Measurements from ENCODE around the gene DNAJB9.

The DNAJB9 gene

DNA sequence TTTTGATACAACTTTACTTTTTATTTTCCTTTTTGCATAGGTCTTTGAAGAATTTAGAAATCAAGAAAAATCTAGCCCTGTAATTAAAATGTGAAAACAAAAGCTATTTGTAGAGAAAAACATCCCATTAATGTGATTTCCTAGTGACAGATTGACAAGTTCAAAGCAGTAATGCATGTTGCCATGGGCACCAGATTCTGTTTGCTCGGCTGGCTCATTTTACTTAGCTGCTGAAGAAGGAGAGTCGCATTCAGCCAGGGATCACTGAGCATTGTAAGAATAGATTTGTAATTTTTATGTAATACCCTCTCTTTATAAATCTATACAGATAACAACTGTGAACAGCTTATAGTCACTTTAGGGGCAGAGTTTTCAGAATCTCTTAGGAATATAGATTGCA lies 28.5 kb downstream of the DNAJB9 start:
- TF ChIP-seq TAF1 (IDR thresholded peaks at IDR 0.05; ENCODE audit: borderline replicate concordance, low read depth, low read length) (no peak), POLR2A (IDR thresholded peaks at IDR 0.05; ENCODE audit: low read depth, low read length) (no peak), POLR2AphosphoS5 (IDR thresholded peaks at IDR 0.05; ENCODE audit: low read depth, low read length) (no peak)
- no peak for DNase-seq (ENCODE audit: insufficient read length)
- no peak for FAIRE-seq

GRCh38 chr7:108598914-108599580 lies 29.4 kb downstream of the DNAJB9 start:
- TF ChIP-seq TAF1 (IDR thresholded peaks at IDR 0.05; ENCODE audit: borderline replicate concordance, low read depth, low read length) (no peak), POLR2AphosphoS5 (IDR thresholded peaks at IDR 0.05; ENCODE audit: low read depth, low read length) (no peak), POLR2A (IDR thresholded peaks at IDR 0.05; ENCODE audit: low read depth, low read length) (no peak)
- DNase-seq (ENCODE audit: insufficient read length) (no peak), FAIRE-seq (no peak)

DNA sequence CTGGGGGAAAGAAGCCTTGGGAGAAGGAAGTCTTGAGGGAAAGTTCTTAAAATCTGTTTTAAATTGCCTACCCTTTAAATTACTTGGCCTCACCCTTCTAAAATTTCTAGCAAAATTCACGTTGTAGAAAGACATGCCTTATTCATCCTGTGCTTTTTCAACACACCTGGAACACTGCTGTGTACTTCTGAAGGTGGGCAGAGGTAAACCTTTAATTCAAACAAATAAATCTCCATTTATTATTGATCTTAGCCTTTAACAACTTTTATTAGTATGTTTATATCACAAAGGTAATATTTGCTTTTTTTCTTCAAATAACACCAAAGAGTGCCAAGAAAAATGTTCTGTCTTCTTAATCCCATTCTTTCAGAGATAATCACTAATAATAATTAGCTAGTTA lies 30.7 kb downstream of the DNAJB9 start:
- TF ChIP-seq TAF1 (IDR thresholded peaks at IDR 0.05; ENCODE audit: borderline replicate concordance, low read depth, low read length) (no peak), POLR2A (IDR thresholded peaks at IDR 0.05; ENCODE audit: low read depth, low read length) (no peak), POLR2AphosphoS5 (IDR thresholded peaks at IDR 0.05; ENCODE audit: low read depth, low read length) (no peak)
- no peak for FAIRE-seq
- DNase-seq (ENCODE audit: insufficient read length): no peak

DNA sequence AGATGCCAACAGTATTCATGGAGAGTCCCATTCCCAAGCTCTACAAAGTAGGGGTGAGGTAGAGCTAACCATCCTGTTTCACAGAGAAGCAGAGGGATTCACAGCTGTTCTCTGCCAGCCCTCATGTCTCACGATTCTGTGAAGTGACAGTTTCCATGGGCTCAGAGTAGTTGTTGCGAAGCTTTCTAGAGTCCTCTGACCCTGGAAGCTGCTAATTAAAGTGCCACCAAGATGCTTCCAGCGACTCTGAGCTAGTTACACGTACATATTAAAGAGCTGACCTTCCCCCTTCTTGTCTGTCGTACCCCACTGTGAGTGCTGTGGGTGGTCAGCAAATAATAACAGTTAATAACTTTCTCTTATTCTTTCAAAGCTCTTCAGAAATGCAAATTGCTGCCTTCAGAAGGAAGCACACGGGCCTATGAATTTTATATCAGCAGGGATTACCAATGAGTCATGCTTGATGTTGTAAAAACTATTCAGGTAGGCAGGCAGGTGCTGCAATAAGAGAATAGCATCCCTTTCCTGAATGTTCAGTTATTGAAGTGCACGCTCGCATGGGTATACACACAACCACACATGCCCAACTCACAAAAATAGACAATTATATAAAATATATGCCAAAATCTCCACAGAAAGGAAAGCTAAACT lies 34.1 kb downstream of the DNAJB9 start:
- DNase-seq (ENCODE audit: insufficient read length) (no peak), FAIRE-seq (no peak)
- no peak for TF ChIP-seq TAF1 (IDR thresholded peaks at IDR 0.05; ENCODE audit: borderline replicate concordance, low read depth, low read length)
- no peak for TF ChIP-seq POLR2A (IDR thresholded peaks at IDR 0.05; ENCODE audit: low read depth, low read length)
- TF ChIP-seq POLR2AphosphoS5 (IDR thresholded peaks at IDR 0.05; ENCODE audit: low read depth, low read length): no peak

GRCh38 chr7:108604307-108605077 lies 34.8 kb downstream of the DNAJB9 start:
- TF ChIP-seq TAF1 (IDR thresholded peaks at IDR 0.05; ENCODE audit: borderline replicate concordance, low read depth, low read length): no peak
- FAIRE-seq (no peak), DNase-seq (ENCODE audit: insufficient read length) (no peak)

- no peak for FAIRE-seq
- TF ChIP-seq POLR2AphosphoS5 (IDR thresholded peaks at IDR 0.05; ENCODE audit: low read depth, low read length) (no peak), POLR2A (IDR thresholded peaks at IDR 0.05; ENCODE audit: low read depth, low read length) (no peak), TAF1 (IDR thresholded peaks at IDR 0.05; ENCODE audit: borderline replicate concordance, low read depth, low read length) (no peak)
- no peak for DNase-seq (ENCODE audit: insufficient read length)
Measured at GRCh38 chr7:108605559-108606201, 36.0 kb downstream of the DNAJB9 start.

GRCh38 chr7:108609643-108610042 lies 40.0 kb downstream of the DNAJB9 start:
- TF ChIP-seq POLR2AphosphoS5 (IDR thresholded peaks at IDR 0.05; ENCODE audit: low read depth, low read length) (no peak), POLR2A (IDR thresholded peaks at IDR 0.05; ENCODE audit: low read depth, low read length) (no peak), TAF1 (IDR thresholded peaks at IDR 0.05; ENCODE audit: borderline replicate concordance, low read depth, low read length) (no peak)
- DNase-seq (ENCODE audit: insufficient read length) (no peak), FAIRE-seq (no peak)

DNA sequence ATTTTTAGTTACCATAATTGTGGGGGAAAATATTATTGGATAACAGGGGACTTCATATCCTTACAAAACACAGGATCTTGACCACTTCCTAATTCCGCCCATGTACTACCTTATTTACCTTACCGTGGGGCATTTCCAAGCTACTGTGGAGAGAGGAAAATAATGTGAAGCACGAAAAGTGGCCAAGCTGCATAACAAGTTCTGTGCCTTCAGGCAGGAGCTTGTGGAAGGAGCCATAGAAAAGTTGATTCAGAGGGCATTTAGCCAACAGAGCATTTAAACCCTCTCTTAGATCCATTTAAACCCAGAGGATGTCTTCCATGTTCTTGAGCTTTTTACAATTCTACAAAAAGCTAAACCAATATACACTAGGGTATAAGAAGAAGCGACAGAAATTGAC lies 41.6 kb downstream of the DNAJB9 start:
- DNase-seq (ENCODE audit: insufficient read length) (no peak), FAIRE-seq (no peak)
- TF ChIP-seq POLR2A (IDR thresholded peaks at IDR 0.05; ENCODE audit: low read depth, low read length) (no peak), TAF1 (IDR thresholded peaks at IDR 0.05; ENCODE audit: borderline replicate concordance, low read depth, low read length) (no peak)

GRCh38 chr7:108613147-108613948 lies 43.7 kb downstream of the DNAJB9 start:
- FAIRE-seq (no peak), DNase-seq (ENCODE audit: insufficient read length) (no peak)
- TF ChIP-seq POLR2A (IDR thresholded peaks at IDR 0.05; ENCODE audit: low read depth, low read length): no peak
- TF ChIP-seq POLR2AphosphoS5 (IDR thresholded peaks at IDR 0.05; ENCODE audit: low read depth, low read length): no peak
- no peak for TF ChIP-seq TAF1 (IDR thresholded peaks at IDR 0.05; ENCODE audit: borderline replicate concordance, low read depth, low read length)

DNA sequence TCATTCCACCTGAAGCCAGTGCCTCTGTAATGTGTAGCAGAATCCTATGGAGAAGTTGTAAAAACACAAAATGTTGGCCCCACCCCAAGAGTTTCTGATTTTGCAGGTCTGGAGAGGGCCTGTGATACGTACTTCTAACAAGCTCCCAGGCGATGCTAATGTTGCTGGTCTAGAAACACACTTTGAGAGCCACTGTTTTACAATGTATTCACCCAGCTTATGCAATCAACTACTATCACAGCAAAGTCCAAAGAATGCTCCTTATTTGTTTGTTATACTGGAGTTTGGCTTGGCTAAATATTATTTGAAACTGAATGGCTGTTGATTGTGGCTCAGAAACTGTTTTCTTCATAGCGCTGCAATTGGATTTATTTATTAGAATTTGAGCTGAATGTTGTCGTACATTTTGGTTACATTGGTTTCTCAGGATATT lies 44.3 kb downstream of the DNAJB9 start:
- FAIRE-seq (no peak), DNase-seq (ENCODE audit: insufficient read length) (no peak)
- TF ChIP-seq TAF1 (IDR thresholded peaks at IDR 0.05; ENCODE audit: borderline replicate concordance, low read depth, low read length) (no peak), POLR2A (IDR thresholded peaks at IDR 0.05; ENCODE audit: low read depth, low read length) (no peak), POLR2AphosphoS5 (IDR thresholded peaks at IDR 0.05; ENCODE audit: low read depth, low read length) (no peak)

GRCh38 chr7:108614896-108615295 lies 45.2 kb downstream of the DNAJB9 start:
- TF ChIP-seq POLR2AphosphoS5 (IDR thresholded peaks at IDR 0.05; ENCODE audit: low read depth, low read length): no peak
- no peak for TF ChIP-seq POLR2A (IDR thresholded peaks at IDR 0.05; ENCODE audit: low read depth, low read length)
- no peak for TF ChIP-seq TAF1 (IDR thresholded peaks at IDR 0.05; ENCODE audit: borderline replicate concordance, low read depth, low read length)
- no peak for DNase-seq (ENCODE audit: insufficient read length)
- no peak for FAIRE-seq

Data from GM12892 (cell line).